Body of pancreas (tissue), 4 donors: ENCODE data around the gene FHOD3. TPM values are rescaled to one million over a fixed set of nuclear protein-coding genes. Genes with fewer than 3 reads are reported as not detected.

Source experiments
- ATAC-seq: fragments of 150-250 bp; one replicate; pipeline ENCODE4 v1.9.1; 2016
- DNase-seq, 4 donors: peaks; one replicate each; pipeline ENCODE4 v3.0.0-alpha.2; 2019
- H3K27ac ChIP-seq, 4 donors: fragments of 200-600 bp; sonication (generic); 1 replicate in 3 of 4; 2 replicates in 1 of 4; pipeline versions ENCODE4 v1.5.1 to v1.6.1; 2016 to 2019; ENCODE audit warnings: mild to moderate bottlenecking in 1 of 4, mixed read lengths in 1 of 4, moderate library complexity in 1 of 4
- H3K27me3 ChIP-seq, 2 donors: fragments of 200-600 bp; sonication (generic); one replicate each; pipeline ENCODE4 v1.6.0; 2016; ENCODE audit warnings: mild to moderate bottlenecking in 1 of 2
- H3K36me3 ChIP-seq, 2 donors: fragments of 200-600 bp; sonication (generic); replicated peaks in 1 of 2; 2 replicates each; pipeline ENCODE4 v1.5.1; 2016; ENCODE audit warnings: low read depth in 2 of 2; ENCODE audit not compliant: insufficient read depth in 1 of 2
- H3K4me1 ChIP-seq: fragments of 200-600 bp; sonication (generic); one replicate; pipeline ENCODE4 v1.6.0; 2016
- H3K4me3 ChIP-seq, 2 donors: fragments of 200-600 bp; sonication (generic); 1 replicate in 1 of 2; 2 replicates in 1 of 2; pipeline ENCODE4 v1.5.1; 2016 to 2019
- H3K9me3 ChIP-seq, 3 donors: fragments of 200-600 bp; sonication (generic); 1 replicate in 2 of 3; 2 replicates in 1 of 3; pipeline ENCODE4 v1.5.1; 2016
- POLR2A ChIP-seq, 3 donors: fragments of 450-650 bp; IDR thresholded peaks; one replicate each; pipeline ENCODE4 v1.6.1; 2016; ENCODE audit warnings: antibody characterized with exemption in 3 of 3, mild to moderate bottlenecking in 2 of 3
- WGBS, 2 donors: methylation state at CpG; one replicate each; pipeline ENCODE4 v1.1.5; 2017; 5-methylcytosine and 5-hydroxymethylcytosine counted together
- intact Hi-C: fragments of 100-400 bp; cut with DNase I; formaldehyde crosslinking; loops from one replicate; pipeline ENCODE4 v1.15.1; 2023
- total RNA-seq, 2 donors: library from RNA; depleted of rRNA; stranded (reverse); fragments of >200 nt; gene quantifications; one replicate each; pipeline ENCODE4 v1.1.0, GENCODE V29; 2016
- TF ChIP-seq, protein P1 (sequence below), 7 experiments: fragments of 450-650 bp in 4 of 7; fragments of 200-600 bp in 3 of 7; sonication (generic) in 3 of 7; IDR thresholded peaks; one replicate each; pipeline ENCODE4 v1.5.1; 2016 to 2019; ENCODE audit warnings: antibody characterized with exemption in 7 of 7

The FHOD3 gene
- total RNA-seq, 2 donors from 2014 or later: 0.52 to 2.0 TPM

DNA sequence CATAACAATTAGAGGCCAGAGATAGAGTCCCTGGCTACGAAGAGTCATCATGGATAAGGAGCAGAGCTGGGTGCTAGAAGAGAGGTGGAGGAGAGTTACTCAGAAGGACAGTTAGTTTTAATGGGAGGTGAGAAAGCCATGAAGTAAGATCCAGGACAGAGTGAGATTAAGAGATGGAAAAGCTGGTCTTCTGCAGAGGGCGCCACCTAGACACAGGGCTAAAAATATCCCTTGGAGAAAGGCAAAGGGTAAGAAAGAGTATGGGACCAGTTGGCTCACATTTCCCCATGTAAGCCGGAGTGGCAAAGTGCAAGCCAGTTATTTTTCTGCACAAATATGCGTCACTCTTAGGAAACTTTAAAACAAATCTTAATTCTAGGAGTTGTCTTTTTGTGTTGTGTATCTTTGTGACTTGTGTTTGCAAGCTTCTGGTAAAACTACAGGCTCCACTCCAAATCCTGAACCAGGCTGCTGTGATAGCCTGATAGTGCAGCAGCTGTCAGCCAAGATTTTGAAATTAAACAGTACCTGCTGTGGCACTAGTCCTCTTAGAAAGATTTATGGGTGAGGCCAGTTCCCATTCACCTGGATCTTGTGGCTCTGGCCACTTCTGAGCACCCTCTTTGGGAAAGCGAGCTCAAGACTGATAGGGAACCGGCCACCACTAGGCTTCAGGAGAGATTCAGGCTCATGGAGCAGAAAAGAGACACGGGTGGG is 327.1 kb downstream of the FHOD3 start:
- 89 to 92% methylated on average over 6 to 7 of the region's 7 CpGs for WGBS, 2 donors
- Histone ChIP-seq H3K27me3 (no peaks in the 10 kb centered on the region), H3K36me3 (no peaks in the 10 kb centered on the region), H3K9me3 (no peaks in the 10 kb centered on the region), H3K4me3 (no peak overlapping the region), H3K4me1 (no peaks in the 10 kb centered on the region), H3K27ac (no peak overlapping the region)
- intact Hi-C loops: no loop called here
- ATAC-seq (no peak), DNase-seq (no peak)
- no peak for TF ChIP-seq POLR2A (IDR thresholded peaks at IDR 0.05)
- TF ChIP-seq, protein P1, sequence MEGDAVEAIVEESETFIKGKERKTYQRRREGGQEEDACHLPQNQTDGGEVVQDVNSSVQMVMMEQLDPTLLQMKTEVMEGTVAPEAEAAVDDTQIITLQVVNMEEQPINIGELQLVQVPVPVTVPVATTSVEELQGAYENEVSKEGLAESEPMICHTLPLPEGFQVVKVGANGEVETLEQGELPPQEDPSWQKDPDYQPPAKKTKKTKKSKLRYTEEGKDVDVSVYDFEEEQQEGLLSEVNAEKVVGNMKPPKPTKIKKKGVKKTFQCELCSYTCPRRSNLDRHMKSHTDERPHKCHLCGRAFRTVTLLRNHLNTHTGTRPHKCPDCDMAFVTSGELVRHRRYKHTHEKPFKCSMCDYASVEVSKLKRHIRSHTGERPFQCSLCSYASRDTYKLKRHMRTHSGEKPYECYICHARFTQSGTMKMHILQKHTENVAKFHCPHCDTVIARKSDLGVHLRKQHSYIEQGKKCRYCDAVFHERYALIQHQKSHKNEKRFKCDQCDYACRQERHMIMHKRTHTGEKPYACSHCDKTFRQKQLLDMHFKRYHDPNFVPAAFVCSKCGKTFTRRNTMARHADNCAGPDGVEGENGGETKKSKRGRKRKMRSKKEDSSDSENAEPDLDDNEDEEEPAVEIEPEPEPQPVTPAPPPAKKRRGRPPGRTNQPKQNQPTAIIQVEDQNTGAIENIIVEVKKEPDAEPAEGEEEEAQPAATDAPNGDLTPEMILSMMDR (IDR thresholded peaks at IDR 0.05): no peak

DNA sequence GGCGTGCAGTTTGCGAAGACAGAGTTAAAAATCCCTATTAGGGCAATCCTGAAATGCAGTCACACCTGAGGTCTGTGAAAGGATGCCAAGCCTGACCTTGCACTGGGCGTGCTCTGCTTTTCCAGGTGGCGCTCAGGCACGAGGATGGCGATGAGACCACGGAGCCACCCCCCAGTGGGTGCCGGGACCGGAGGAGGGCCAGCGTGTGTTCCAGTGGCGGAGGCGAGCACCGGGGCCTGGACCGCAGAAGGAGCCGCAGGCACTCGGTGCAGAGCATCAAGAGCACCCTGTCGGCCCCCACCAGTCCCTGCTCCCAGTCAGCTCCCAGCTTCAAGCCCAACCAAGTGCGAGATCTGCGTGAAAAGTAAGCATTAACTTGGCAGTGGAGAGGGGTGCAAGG is 327.9 kb downstream of the FHOD3 start:
- DNase-seq (no peak), ATAC-seq (no peak)
- Histone ChIP-seq H3K4me3 (no peak overlapping the region), H3K4me1 (no peaks in the 10 kb centered on the region), H3K36me3 (no peaks in the 10 kb centered on the region), H3K27ac (no peak overlapping the region), H3K27me3 (no peaks in the 10 kb centered on the region), H3K9me3 (no peaks in the 10 kb centered on the region)
- TF ChIP-seq POLR2A (IDR thresholded peaks at IDR 0.05): no peak
- TF ChIP-seq, protein P1 (IDR thresholded peaks at IDR 0.05): no peak
- WGBS, 2 donors: 91 to 95% methylated on average over 13 to 19 of the region's 19 CpGs
- intact Hi-C loops: no loop called here

DNA sequence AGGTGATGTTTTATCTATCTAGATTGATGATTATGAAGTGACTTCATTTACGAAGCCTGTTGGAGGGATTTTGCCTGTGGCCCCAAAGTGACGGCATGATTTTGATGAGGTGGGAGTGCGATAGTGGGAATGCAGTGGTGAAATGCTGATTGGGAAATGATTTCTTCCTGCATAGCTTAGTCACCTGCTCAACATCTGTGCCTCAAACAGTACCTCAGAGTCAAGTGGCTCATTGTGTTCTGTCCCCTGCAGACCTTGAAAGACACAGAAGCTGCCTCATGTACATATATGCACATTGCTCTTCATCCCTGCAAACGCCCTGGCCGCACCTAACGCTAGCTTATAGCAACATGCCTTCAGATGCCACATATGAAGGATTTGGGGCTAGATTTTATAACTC is 330.1 kb downstream of the FHOD3 start:
- Histone ChIP-seq H3K27me3 (no peaks in the 10 kb centered on the region), H3K9me3 (no peaks in the 10 kb centered on the region), H3K4me1 (no peaks in the 10 kb centered on the region), H3K36me3 (no peaks in the 10 kb centered on the region), H3K27ac (no peak overlapping the region), H3K4me3 (no peak overlapping the region)
- no peak for DNase-seq
- ATAC-seq: no peak
- TF ChIP-seq, protein P1 (IDR thresholded peaks at IDR 0.05): no peak
- TF ChIP-seq POLR2A (IDR thresholded peaks at IDR 0.05): no peak
- WGBS, 2 donors: 82 to 95% methylated on average over 6 of the region's 6 CpGs
- intact Hi-C loops: no loop called here

DNA sequence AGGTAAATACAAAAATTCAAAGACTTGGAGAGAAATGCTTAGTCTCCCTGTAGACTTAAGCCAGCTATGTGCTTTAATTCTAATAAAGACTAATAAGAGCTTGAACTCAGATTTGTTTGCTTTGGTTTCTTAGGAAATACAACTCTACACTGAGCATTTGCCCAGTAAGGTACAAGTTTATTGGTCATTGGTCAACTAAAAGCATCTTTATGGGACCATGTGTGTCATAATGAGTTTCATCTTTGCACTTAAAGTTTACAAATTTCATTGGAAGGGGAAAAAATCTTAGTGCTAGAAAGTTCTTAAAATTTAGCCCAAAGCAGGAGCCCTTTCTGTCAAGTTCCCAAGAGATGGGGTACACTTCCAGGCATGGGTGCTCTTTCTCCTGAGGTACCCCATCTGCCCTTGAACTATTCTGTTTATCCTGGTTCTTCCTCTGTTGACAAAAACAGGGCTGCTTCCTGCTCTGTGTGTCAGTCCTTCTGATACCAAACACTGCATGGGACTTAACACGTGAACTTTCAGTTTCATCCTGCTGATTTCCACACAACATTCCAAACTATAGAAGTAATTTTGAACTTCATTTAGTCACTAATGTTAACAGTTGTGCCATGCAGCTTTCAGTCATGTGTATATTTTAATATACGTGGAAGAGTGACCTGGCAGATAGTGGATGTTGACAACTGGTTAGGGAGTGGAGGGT is 331.1 kb downstream of the FHOD3 start:
- no peak for DNase-seq
- no peak for ATAC-seq
- Histone ChIP-seq H3K4me3 (no peak overlapping the region), H3K36me3 (no peaks in the 10 kb centered on the region), H3K27ac (no peak overlapping the region), H3K27me3 (no peaks in the 10 kb centered on the region), H3K9me3 (no peaks in the 10 kb centered on the region), H3K4me1 (no peaks in the 10 kb centered on the region)
- intact Hi-C loops: no loop called here
- WGBS, 2 donors: 35 to 47% methylated on average over 2 of the region's 2 CpGs
- TF ChIP-seq POLR2A (IDR thresholded peaks at IDR 0.05): no peak

DNA sequence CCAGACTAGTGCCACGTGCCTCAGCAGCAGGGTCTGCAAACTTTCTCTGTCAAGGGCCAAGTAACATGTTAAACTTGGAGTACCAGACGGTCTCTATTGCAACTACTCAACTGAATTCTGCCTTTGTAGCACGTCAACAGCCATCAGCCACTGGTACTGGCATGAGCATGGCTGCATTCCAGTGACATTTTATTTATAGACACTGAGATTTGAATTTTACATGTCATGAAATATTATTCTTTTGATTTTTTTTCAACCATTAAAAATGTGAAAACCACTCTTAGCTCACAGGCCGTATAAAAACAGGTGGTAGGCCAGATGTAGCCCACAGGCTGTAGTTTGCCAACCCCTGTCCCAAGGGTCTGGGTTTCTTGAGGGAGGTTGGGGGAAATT is 331.6 kb downstream of the FHOD3 start:
- Histone ChIP-seq H3K4me3 (no peak overlapping the region), H3K36me3 (no peaks in the 10 kb centered on the region), H3K27ac (no peak overlapping the region), H3K27me3 (no peaks in the 10 kb centered on the region), H3K4me1 (no peaks in the 10 kb centered on the region), H3K9me3 (no peaks in the 10 kb centered on the region)
- DNase-seq (no peak), ATAC-seq (no peak)
- TF ChIP-seq, protein P1 (IDR thresholded peaks at IDR 0.05): no peak
- TF ChIP-seq POLR2A (IDR thresholded peaks at IDR 0.05): no peak
- whole genome bisulfite sequencing, 2 donors: 73 to 88% methylated on average over 4 of the region's 4 CpGs
- intact Hi-C loops: no loop called here
